CD14-positive monocyte (primary cell): Measurements from ENCODE around the gene APOE. TPM values are rescaled to one million over a fixed set of nuclear protein-coding genes. Genes with fewer than 3 reads are reported as not detected.

Experiments
- DNase-seq, 3 donors: peaks; one replicate each; pipeline ENCODE4 v3.0.0-alpha.2; 2011 to 2022
- H2AFZ ChIP-seq: 2 replicates; pipeline ENCODE4 v1.6.0; 2012; ENCODE audit warnings: mild to moderate bottlenecking, low read depth, low read length, inconsistent platforms; ENCODE audit not compliant: insufficient read depth, poor library complexity, severe bottlenecking
- H3K27ac ChIP-seq, 2 donors: 1 replicate in 1 of 2; 2 replicates in 1 of 2; pipeline ENCODE4 v1.5.1; 2012 to 2013; ENCODE audit warnings: low read length in 2 of 2, control low read depth in 1 of 2, inconsistent platforms in 1 of 2, low read depth in 1 of 2, mild to moderate bottlenecking in 1 of 2
- H3K27me3 ChIP-seq, 2 donors: one replicate each; pipeline versions ENCODE4 v1.6.0 to v1.6.1; 2011 to 2013; ENCODE audit warnings: low read length in 2 of 2; ENCODE audit not compliant: control insufficient read depth in 2 of 2, insufficient read depth in 2 of 2
- H3K36me3 ChIP-seq, 2 donors: replicated peaks in 1 of 2; 1 replicate in 1 of 2; 2 replicates in 1 of 2; pipeline versions ENCODE4 v1.5.1 to v1.6.1; 2012 to 2013; ENCODE audit warnings: low read length in 2 of 2, control low read depth in 1 of 2, inconsistent platforms in 1 of 2, mild to moderate bottlenecking in 1 of 2; ENCODE audit not compliant: insufficient read depth in 2 of 2, control insufficient read depth in 1 of 2
- H3K4me1 ChIP-seq, 2 donors: 1 replicate in 1 of 2; 2 replicates in 1 of 2; pipeline versions ENCODE4 v1.5.1 to v1.6.1; 2012 to 2013; ENCODE audit warnings: low read length in 2 of 2, control low read depth in 1 of 2, inconsistent platforms in 1 of 2, mild to moderate bottlenecking in 1 of 2, moderate library complexity in 1 of 2; ENCODE audit not compliant: insufficient read depth in 2 of 2, control insufficient read depth in 1 of 2
- H3K4me2 ChIP-seq: replicated peaks from 2 replicates; pipeline ENCODE3; 2012; ENCODE audit warnings: low read length, moderate library complexity, mild to moderate bottlenecking; ENCODE audit not compliant: poor library complexity, severe bottlenecking; ENCODE audit errors: extremely low read depth
- H3K4me3 ChIP-seq, 3 experiments: fragments of 200-600 bp in 1 of 3; sonication (generic) in 1 of 3; replicated peaks in 1 of 3; 1 replicate in 2 of 3; 2 replicates in 1 of 3; pipeline ENCODE4 v1.5.1; 2011 to 2013; ENCODE audit warnings: low read length in 3 of 3, mild to moderate bottlenecking in 3 of 3, control low read depth in 2 of 3, low read depth in 2 of 3, inconsistent platforms in 1 of 3, moderate library complexity in 1 of 3
- H3K79me2 ChIP-seq: 2 replicates; pipeline ENCODE4 v1.6.0; 2012; ENCODE audit warnings: mild to moderate bottlenecking, control low read depth, inconsistent platforms, low read length, moderate library complexity; ENCODE audit not compliant: insufficient read depth
- H3K9ac ChIP-seq: 2 replicates; pipeline ENCODE4 v1.6.0; 2017; ENCODE audit warnings: low read length, mild to moderate bottlenecking; ENCODE audit not compliant: insufficient read depth, poor library complexity, severe bottlenecking
- H3K9me3 ChIP-seq, 2 donors: replicated peaks in 1 of 2; 1 replicate in 1 of 2; 2 replicates in 1 of 2; pipeline versions ENCODE4 v1.5.1 to v1.6.1; 2012 to 2013; ENCODE audit warnings: low read length in 2 of 2, control low read depth in 1 of 2; ENCODE audit not compliant: control insufficient read depth in 1 of 2, insufficient read depth in 1 of 2
- H4K20me1 ChIP-seq: 2 replicates; pipeline ENCODE4 v1.6.0; 2012; ENCODE audit warnings: mild to moderate bottlenecking, low read length, control low read depth, moderate library complexity; ENCODE audit not compliant: insufficient read depth
- H3K27ac Mint-ChIP-seq, 7 donors: one replicate each; pipeline ENCODE4 v1.8.0; 2020; ENCODE audit warnings: mild to moderate bottlenecking in 7 of 7, mixed read lengths in 7 of 7, moderate library complexity in 6 of 7, inconsistent platforms in 2 of 7
- H3K27me3 Mint-ChIP-seq, 3 donors: one replicate each; pipeline ENCODE4 v1.8.0; 2021 to 2022; ENCODE audit warnings: low read depth in 3 of 3, mild to moderate bottlenecking in 3 of 3, mixed read lengths in 3 of 3, moderate library complexity in 3 of 3, inconsistent platforms in 1 of 3
- H3K36me3 Mint-ChIP-seq, 2 donors: one replicate each; pipeline ENCODE4 v1.8.0; 2020; ENCODE audit warnings: mixed read lengths in 2 of 2, inconsistent platforms in 1 of 2, mild to moderate bottlenecking in 1 of 2
- H3K4me1 Mint-ChIP-seq: one replicate; pipeline ENCODE4 v1.8.0; 2020; ENCODE audit warnings: mild to moderate bottlenecking, mixed read lengths
- H3K4me3 Mint-ChIP-seq, 2 donors: one replicate each; pipeline ENCODE4 v1.8.0; 2020; ENCODE audit warnings: mild to moderate bottlenecking in 2 of 2, mixed read lengths in 2 of 2, moderate library complexity in 1 of 2
- H3K9me3 Mint-ChIP-seq, 7 donors: one replicate each; pipeline ENCODE4 v1.8.0; 2020 to 2022; ENCODE audit warnings: mixed read lengths in 7 of 7, mild to moderate bottlenecking in 6 of 7, moderate library complexity in 6 of 7, inconsistent platforms in 2 of 7
- WGBS: methylation state at CpG from one replicate; pipeline ENCODE4 v1.1.5; 2013; ENCODE audit warnings: missing lambda C conversion rate; ENCODE audit not compliant: insufficient coverage; 5-methylcytosine and 5-hydroxymethylcytosine counted together
- intact Hi-C, 2 donors: fragments of 100-400 bp; cut with micrococcal nuclease; formaldehyde crosslinking; loops; one replicate each; pipeline versions ENCODE4 v1.15.0 to v1.15.1; 2023
- polyA plus RNA-seq, 3 donors: library from polyadenylated mRNA; depleted of rRNA in 1 of 3; unstranded in 2 of 3; stranded (reverse) in 1 of 3; fragments of 300-500 nt in 2 of 3; fragments of >200 nt in 1 of 3; fragmentation: Illumina TruSeq in 2 of 3; gene quantifications; 1 replicate in 2 of 3; 2 replicates in 1 of 3; pipeline ENCODE4 v1.2.3, GENCODE V29; 2012 to 2021
- TF ChIP-seq, protein P1 (sequence below): fragments of 200-600 bp; IDR thresholded peaks from one replicate; pipeline ENCODE4 v1.8.0; 2022; ENCODE audit warnings: antibody characterized with exemption, mild to moderate bottlenecking

Gene APOE
- polyA plus RNA-seq, 3 donors: 0.30 to 1.0 TPM; not detected in 1

- Histone ChIP-seq H3K27me3 (no peaks in the 10 kb centered on the region), H3K4me2 (peak within 1 kb of the TSS; percentile 90), H4K20me1 (peaks cover 40% of the 10 kb centered on the region), H3K9me3 (no peaks in the 10 kb centered on the region), H3K27ac (peak within 1 kb of the TSS; percentile 89 to 93), H3K79me2 (peaks cover 58% of the 10 kb centered on the region), H3K36me3 (peaks cover 10 to 11% of the 10 kb centered on the region in 2 donors), H3K4me3 (peak within 1 kb of the TSS; percentile 93 to 99 (median 94)), H3K9ac (peak within 1 kb of the TSS; percentile 97), H3K4me1 (peaks cover 23 to 32% of the 10 kb centered on the region in 2 donors), H2AFZ (peak within 1 kb of the TSS; percentile 96)
- Mint-ChIP-seq H3K4me3 (peak within 1 kb of the TSS; percentile 98 to 99), H3K9me3 (no peaks in the 10 kb centered on the region), H3K36me3 (peaks cover 11 to 20% of the 10 kb centered on the region in 2 donors), H3K27ac (peak within 1 kb of the TSS; percentile 96 to 100 (median 100)), H3K27me3 (peaks cover 0 to 2% (median 2%) of the 10 kb centered on the region in 3 donors), H3K4me1 (peaks cover 35% of the 10 kb centered on the region)
- intact Hi-C loops: loop anchor here (1.0 to 5.0 kb wide), 4 partner anchors 37 to 383 kb away; partner anchors contain the start of gene NECTIN2 (in 1 of the 2)
- TF ChIP-seq, protein P1, sequence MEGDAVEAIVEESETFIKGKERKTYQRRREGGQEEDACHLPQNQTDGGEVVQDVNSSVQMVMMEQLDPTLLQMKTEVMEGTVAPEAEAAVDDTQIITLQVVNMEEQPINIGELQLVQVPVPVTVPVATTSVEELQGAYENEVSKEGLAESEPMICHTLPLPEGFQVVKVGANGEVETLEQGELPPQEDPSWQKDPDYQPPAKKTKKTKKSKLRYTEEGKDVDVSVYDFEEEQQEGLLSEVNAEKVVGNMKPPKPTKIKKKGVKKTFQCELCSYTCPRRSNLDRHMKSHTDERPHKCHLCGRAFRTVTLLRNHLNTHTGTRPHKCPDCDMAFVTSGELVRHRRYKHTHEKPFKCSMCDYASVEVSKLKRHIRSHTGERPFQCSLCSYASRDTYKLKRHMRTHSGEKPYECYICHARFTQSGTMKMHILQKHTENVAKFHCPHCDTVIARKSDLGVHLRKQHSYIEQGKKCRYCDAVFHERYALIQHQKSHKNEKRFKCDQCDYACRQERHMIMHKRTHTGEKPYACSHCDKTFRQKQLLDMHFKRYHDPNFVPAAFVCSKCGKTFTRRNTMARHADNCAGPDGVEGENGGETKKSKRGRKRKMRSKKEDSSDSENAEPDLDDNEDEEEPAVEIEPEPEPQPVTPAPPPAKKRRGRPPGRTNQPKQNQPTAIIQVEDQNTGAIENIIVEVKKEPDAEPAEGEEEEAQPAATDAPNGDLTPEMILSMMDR: no peak
- DNase-seq: peak; percentile 96 to 97 (median 97)
- WGBS: under 1% methylated on average over 65 of the region's 65 CpGs
Observed at GRCh38 chr19:44954649-44955504, 49.3 kb downstream of the APOE start, which contains the start of gene CLPTM1. Gene CLPTM1 (plus strand): TSS chr19:44955380. CDS start chr19:44955396, 16 bp downstream.
